DOHH2 (cell line): ENCODE data around the gene CMIP.

ENCODE experiments used
- EZH2phosphoT487 ChIP-seq: fragments of 200-600 bp; sonication (generic); IDR thresholded peaks from 2 replicates; pipeline ENCODE4 v1.6.1; 2017; ENCODE audit warnings: borderline replicate concordance, mild to moderate bottlenecking, antibody characterized with exemption, low read length, moderate library complexity, mixed read lengths
- TF ChIP-seq, protein P1 (sequence below): fragments of 200-600 bp; sonication (generic); IDR thresholded peaks from one replicate; pipeline ENCODE4 v1.5.1; 2014; ENCODE audit warnings: antibody characterized with exemption, mild to moderate bottlenecking, low read depth, low read length; ENCODE audit not compliant: poor library complexity, severe bottlenecking

- TF ChIP-seq, protein P1, sequence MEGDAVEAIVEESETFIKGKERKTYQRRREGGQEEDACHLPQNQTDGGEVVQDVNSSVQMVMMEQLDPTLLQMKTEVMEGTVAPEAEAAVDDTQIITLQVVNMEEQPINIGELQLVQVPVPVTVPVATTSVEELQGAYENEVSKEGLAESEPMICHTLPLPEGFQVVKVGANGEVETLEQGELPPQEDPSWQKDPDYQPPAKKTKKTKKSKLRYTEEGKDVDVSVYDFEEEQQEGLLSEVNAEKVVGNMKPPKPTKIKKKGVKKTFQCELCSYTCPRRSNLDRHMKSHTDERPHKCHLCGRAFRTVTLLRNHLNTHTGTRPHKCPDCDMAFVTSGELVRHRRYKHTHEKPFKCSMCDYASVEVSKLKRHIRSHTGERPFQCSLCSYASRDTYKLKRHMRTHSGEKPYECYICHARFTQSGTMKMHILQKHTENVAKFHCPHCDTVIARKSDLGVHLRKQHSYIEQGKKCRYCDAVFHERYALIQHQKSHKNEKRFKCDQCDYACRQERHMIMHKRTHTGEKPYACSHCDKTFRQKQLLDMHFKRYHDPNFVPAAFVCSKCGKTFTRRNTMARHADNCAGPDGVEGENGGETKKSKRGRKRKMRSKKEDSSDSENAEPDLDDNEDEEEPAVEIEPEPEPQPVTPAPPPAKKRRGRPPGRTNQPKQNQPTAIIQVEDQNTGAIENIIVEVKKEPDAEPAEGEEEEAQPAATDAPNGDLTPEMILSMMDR = no peak
- TF ChIP-seq EZH2phosphoT487 = no peak
These were observed 33.4 kb downstream of the CMIP start for GRCh38 chr16:81477697-81478693.
